ENCODE data around the gene ABCC5. TPM values are rescaled to one million over a fixed set of nuclear protein-coding genes. Genes with fewer than 3 reads are reported as not detected.
A peak's percentile ranks its signal among the peaks of the same experiment; 100 is the strongest.
"Not testable (repeated sequence)": the region's sequence is repeated elsewhere in the genome, so short reads cannot be mapped to it uniquely, and the experiment has no call there.

The ABCC5 gene
- total RNA-seq, 3 donors from 2014 or later, result 34.4 to 45.7 (median 39.4) TPM

DNA sequence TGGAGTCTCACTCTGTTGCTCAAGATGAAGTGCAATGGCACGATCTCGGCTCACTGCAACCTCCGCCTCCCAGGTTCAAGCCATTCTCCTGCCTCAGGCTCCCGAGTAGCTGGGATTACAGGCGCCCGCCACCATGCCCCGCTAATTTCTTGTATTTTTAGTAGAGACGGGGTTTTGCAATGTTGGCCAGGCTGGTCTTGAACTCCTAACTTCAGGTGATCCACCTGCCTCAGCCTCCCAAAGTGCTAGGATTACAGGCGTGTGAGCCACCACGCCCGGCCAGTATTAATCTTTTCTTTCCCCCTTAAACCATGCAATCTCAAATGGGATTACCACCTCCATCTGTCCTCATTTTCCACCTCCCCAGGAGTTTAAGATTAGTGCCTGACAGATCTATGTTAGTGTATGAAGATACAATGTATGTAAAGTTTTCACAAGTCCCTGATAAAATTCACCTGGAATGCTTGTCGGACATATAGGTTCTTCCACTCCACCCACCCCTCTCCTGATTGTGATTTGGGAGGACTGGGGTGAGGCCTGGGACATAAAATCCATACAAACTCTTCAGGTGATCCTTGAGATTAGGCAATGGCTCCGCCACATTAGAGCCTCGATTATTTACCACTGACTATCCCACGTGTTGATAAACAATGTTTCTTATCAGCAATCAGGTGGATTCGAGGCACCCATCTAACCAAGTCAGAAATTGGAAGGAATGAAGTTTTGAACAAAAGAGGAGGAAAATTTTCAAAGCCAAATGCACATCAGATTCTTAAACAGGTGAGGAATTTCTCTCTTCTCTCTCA is 134.2 kb downstream of the ABCC5 start:
- no peak for ATAC-seq
- peaks cover 25% of the 10 kb centered on the region for H3K4me1 ChIP-seq (ENCODE audit: low read depth)
- H3K36me3 ChIP-seq (ENCODE audit: low read depth), result no peaks in the 10 kb centered on the region
- DNase-seq, result no peak
- TF ChIP-seq, protein P1, sequence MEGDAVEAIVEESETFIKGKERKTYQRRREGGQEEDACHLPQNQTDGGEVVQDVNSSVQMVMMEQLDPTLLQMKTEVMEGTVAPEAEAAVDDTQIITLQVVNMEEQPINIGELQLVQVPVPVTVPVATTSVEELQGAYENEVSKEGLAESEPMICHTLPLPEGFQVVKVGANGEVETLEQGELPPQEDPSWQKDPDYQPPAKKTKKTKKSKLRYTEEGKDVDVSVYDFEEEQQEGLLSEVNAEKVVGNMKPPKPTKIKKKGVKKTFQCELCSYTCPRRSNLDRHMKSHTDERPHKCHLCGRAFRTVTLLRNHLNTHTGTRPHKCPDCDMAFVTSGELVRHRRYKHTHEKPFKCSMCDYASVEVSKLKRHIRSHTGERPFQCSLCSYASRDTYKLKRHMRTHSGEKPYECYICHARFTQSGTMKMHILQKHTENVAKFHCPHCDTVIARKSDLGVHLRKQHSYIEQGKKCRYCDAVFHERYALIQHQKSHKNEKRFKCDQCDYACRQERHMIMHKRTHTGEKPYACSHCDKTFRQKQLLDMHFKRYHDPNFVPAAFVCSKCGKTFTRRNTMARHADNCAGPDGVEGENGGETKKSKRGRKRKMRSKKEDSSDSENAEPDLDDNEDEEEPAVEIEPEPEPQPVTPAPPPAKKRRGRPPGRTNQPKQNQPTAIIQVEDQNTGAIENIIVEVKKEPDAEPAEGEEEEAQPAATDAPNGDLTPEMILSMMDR (IDR thresholded peaks at IDR 0.05), result no peak
- intact Hi-C loops (cut with DNase I, micrococcal nuclease), result no loop called here
- H3K9me3 ChIP-seq, result no peaks in the 10 kb centered on the region
- no peak overlapping the region for H3K4me3 ChIP-seq

DNA sequence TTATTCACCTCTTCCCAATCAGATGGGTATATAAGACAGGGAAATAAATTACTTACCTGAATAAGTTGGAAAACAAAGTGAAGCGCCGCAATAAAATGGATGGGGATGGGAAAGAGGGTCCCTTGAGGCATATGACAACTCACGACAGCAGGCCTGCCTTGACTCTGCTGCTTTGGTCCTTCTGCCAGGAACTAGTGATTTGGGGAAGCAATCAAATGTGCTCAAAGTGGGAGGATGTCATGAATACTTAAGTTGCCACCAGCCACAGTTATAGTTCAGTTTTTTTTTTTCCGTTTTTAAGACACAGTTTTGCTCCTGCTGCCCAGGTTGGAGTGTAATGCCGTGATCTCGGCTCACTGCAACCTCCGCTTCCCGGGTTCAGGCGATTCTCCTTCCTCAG is 137.6 kb downstream of the ABCC5 start:
- ATAC-seq (no peak), DNase-seq (no peak)
- H3K4me1 ChIP-seq (ENCODE audit: low read depth), result peaks cover 21% of the 10 kb centered on the region
- intact Hi-C loops (cut with DNase I, micrococcal nuclease), result no loop called here
- H3K36me3 ChIP-seq (ENCODE audit: low read depth), result no peaks in the 10 kb centered on the region
- no peak overlapping the region for H3K4me3 ChIP-seq
- TF ChIP-seq, protein P1 (IDR thresholded peaks at IDR 0.05), result no peak
- no peaks in the 10 kb centered on the region for H3K9me3 ChIP-seq

DNA sequence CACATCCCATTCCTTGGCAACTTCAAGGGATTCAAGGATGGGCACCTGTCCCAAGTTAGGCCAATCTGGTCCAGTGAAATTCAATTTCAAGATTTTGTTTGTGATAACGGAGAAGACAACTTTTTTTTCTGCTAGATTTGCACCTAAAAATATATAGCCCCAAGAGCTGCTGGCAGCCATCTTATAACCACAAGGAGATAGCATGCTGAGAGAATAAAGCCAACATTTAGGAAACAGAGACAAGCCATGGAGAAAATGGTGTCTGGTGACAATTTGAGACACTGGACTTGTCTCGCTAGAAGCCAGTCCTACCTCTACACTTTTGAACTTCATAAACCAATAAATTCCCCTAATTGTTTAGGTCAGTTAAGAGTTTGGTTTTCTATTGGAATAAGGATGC is 138.4 kb downstream of the ABCC5 start:
- DNase-seq (no peak), ATAC-seq (no peak)
- Histone ChIP-seq H3K9me3 (no peaks in the 10 kb centered on the region), H3K4me3 (no peak overlapping the region), H3K36me3 (ENCODE audit: low read depth) (no peaks in the 10 kb centered on the region), H3K4me1 (ENCODE audit: low read depth) (peaks cover 19% of the 10 kb centered on the region)
- intact Hi-C loops (cut with DNase I, micrococcal nuclease), result no loop called here
- TF ChIP-seq, protein P1 (IDR thresholded peaks at IDR 0.05), result no peak

DNA sequence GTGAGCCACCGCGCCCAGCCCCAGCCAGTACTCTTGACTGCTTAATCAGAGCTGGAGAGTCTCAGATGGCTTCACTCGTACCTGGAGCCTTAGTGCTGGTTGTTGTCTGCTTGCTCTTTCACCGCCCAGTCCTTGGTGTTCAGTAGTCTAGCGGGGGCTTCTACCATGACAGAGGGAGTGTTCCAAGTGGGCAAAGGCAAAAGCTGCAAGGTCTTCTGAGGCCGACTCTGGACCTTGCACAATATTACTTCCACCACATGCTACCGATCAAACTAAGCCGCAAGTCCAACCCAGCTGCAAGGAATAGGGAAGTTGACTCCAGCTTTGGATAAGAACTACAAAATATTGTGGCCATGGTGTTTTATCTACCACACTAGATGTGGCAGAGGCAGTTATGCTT is 139.6 kb downstream of the ABCC5 start:
- no peak overlapping the region for H3K4me3 ChIP-seq
- intact Hi-C loops (cut with DNase I, micrococcal nuclease), result no loop called here
- no peak for DNase-seq
- H3K4me1 ChIP-seq (ENCODE audit: low read depth), result peaks cover 9% of the 10 kb centered on the region
- no peaks in the 10 kb centered on the region for H3K36me3 ChIP-seq (ENCODE audit: low read depth)
- ATAC-seq, result peak; percentile 58
- TF ChIP-seq, protein P1 (IDR thresholded peaks at IDR 0.05), result no peak
- no peaks in the 10 kb centered on the region for H3K9me3 ChIP-seq

DNA sequence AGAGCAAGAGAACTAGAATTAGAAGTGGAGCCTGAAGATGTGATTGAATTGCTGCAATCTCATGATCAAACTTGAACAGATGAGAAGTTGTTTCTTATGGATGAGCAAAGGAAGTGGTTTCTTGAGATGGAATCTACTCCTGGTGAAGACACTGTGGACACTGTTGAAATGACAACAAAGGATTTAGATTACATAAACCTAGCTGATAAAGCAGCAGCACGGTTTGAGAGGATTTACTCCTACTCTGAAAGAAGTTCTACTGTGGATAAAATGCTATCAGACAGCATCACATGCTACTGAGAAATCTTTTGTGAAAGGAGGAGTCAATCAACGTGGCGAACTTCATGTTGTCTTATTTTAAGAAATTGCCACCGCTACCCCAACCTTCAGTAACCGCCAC is 140.5 kb downstream of the ABCC5 start:
- DNase-seq; ATAC-seq; H3K4me1 ChIP-seq (ENCODE audit: low read depth); intact Hi-C loops (cut with DNase I, micrococcal nuclease); H3K4me3 ChIP-seq; H3K9me3 ChIP-seq; H3K36me3 ChIP-seq (ENCODE audit: low read depth): not testable (repeated sequence)

- no peak for DNase-seq
- H3K4me3 ChIP-seq, result no peak overlapping the region
- TF ChIP-seq, protein P1 (IDR thresholded peaks at IDR 0.05), result no peak
- ATAC-seq, result no peak
- H3K36me3 ChIP-seq (ENCODE audit: low read depth), result no peaks in the 10 kb centered on the region
- H3K4me1 ChIP-seq (ENCODE audit: low read depth), result no peaks in the 10 kb centered on the region
- H3K9me3 ChIP-seq, result no peaks in the 10 kb centered on the region
- intact Hi-C loops (cut with DNase I, micrococcal nuclease), result no loop called here
Measured at GRCh38 chr3:183875411-183875810, 142.3 kb downstream of the ABCC5 start.

Measured in mucosa of descending colon (tissue), 3 donors.